SK-MEL-5 (cell line): ENCODE results near the gene AKAP1. TPM values are rescaled to one million over a fixed set of nuclear protein-coding genes. Genes with fewer than 3 reads are reported as not detected.
A peak's percentile ranks its signal among the peaks of the same experiment; 100 is the strongest.
"Not testable (repeated sequence)": the region's sequence is repeated elsewhere in the genome, so short reads cannot be mapped to it uniquely, and the experiment has no call there.

Experiments
- DNase-seq: peaks from one replicate; pipeline ENCODE4 v3.0.0-alpha.2; 2016; ENCODE audit warnings: low read depth, low spot score
- in situ Hi-C: cut with HindIII; loops from 2 replicates; pipeline ENCODE4 v1.10.0; 2016; ENCODE audit warnings: low sequenced_read_pairs, high pct_unique_total_duplicates, low pct_unique_long_range_greater_than_20kb
- total RNA-seq: library from RNA; depleted of rRNA; stranded (reverse); fragments of >200 nt; shearing (Covaris generic); gene quantifications from 2 replicates; pipeline ENCODE4 v1.2.3, GENCODE V29; 2014

AKAP1 gene
- total RNA-seq, 1 experiment from 2014 or later, result 35.1 TPM

DNA sequence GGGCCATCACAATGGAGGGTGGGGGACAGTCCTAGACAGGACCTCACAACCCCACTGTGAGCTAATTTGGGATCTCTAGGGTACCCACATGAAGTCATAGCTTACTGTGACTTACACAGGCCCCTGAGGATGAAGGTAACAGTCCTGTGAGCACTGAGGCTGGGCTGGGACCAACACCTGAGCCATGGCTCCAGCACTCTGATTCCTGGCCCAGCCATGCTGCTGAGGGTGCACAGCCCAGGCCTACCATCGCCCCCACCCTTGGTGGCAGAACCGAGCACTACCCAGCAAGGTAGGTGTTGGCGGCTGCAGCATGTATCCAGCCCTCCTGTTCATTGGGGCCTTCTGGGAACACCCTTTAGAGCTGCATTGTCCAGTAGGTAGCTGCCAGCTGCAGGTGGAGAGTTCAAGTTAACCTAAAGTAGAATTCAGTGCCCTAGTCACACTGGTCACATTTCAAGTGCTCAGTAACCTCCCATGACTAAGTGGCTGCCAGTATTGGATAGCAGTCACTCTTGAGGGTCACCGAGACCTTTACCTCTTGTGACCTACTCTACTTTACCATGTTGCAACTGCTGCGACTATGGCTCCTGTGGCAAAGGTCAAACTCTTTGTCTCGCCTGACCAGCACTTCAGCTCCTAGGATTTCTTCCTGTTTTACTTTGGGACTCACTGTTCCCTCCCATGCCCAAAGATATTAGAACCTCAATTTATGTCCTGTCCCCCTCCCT lies 11.6 kb downstream of the AKAP1 start:
- DNase-seq, result no peak
- in situ Hi-C loops, result no loop called here

DNA sequence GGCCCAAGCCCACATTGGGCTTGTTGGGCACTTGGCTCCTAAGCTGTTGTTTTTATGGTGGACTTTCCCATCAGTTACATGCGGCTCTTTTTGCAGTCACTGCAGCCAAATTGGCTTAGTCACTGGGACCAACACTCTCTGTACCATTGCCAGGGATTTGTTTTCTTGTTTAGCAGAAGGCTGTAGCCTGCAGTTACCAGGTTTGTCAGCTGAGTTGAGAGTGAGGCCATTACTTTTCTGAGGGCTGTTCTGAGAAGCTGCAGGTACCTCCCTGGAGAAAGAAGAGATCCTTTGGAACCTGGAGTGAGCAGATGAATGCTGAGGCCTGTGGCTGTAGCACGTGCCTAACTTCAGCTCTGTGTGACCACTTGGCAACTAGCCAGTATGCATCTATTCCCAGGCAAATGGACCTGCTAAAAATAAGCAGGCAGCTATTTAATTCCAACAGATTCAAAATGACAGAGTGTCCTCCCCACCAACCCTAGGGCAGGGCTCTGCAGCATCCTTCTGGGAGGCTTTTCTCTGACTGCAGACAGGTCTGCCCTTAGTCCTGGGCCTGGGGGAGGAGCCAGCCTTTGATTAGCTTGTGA lies 12.9 kb downstream of the AKAP1 start:
- peak; percentile 43 for DNase-seq
- in situ Hi-C loops, result no loop called here

DNA sequence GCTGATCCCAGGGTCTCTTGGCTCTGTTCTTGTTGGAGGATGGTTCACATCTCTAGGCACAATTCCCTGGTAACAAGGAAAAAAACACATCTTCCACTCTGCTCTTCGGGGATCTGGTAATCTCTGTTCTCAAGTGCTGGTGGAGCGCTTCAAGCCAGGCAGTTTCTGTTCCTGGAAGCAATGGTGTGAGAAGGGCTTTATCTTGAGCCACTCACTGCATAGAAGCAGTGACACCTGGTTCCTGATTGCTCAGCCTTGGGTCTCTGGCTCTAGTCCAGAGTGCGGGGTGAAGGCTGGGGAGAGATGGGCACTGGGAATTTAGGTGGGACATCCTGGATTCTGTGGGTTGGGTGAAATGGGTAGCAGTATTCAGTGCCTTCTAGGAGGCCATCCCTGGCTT lies 14.1 kb downstream of the AKAP1 start:
- DNase-seq, result no peak
- in situ Hi-C loops, result no loop called here

GRCh38 chr17:57102122-57102521 lies 17.1 kb downstream of the AKAP1 start:
- in situ Hi-C loops, result no loop called here
- no peak for DNase-seq

- DNase-seq, in situ Hi-C loops: not testable (repeated sequence)
Measured at GRCh38 chr17:57102660-57103059, 17.6 kb downstream of the AKAP1 start.

DNA sequence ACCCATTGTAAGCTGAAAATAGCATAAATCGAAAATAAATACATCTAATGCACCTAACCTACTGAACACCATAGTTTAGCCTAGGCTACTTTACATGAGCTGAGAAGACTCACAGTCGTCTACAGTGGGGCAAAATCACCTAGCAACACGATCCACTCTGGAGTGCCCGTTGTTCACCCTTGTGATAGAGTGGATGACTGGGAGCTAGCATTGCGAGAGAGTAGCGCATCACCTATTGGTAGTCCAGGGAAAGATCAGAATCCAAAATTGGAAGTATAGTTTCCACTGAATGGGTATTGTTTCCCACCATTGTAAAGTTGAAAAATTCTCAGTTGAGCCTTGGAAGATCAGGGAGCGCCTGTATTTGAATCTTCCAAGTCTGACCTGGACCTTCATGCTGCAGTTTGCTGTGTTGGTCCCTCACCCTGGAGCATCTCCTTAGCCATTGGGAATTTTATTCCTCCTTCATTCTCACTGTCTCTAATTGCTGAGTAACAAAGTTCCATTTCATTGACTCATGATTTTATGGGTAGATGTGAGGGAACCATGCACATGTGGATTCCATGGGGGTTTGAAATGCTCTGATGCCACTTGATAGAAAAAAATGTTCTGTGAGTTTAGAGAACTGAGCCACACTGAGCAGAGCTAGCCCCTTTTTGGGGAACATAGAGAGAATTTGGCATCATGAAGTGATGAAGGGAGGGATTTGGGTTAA lies 19.6 kb downstream of the AKAP1 start:
- in situ Hi-C loops, result no loop called here
- no peak for DNase-seq

DNA sequence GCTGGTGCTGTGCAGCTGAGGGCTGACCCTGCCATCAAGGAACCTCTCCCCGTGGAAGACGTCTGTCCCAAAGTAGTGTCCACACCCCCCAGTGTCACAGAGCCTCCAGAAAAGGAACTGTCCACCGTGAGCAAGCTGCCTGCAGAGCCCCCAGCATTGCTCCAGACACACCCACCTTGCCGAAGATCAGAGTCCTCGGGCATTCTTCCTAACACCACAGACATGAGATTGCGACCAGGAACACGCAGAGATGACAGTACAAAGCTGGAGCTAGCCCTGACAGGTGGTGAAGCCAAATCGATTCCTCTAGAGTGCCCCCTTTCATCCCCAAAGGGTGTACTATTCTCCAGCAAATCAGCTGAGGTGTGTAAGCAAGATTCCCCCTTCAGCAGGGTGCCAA lies 20.5 kb downstream of the AKAP1 start:
- in situ Hi-C loops, result no loop called here
- DNase-seq, result no peak

- in situ Hi-C loops, result no loop called here
- DNase-seq, result peak; percentile 58
Measured at GRCh38 chr17:57106107-57106835, 21.2 kb downstream of the AKAP1 start.

DNA sequence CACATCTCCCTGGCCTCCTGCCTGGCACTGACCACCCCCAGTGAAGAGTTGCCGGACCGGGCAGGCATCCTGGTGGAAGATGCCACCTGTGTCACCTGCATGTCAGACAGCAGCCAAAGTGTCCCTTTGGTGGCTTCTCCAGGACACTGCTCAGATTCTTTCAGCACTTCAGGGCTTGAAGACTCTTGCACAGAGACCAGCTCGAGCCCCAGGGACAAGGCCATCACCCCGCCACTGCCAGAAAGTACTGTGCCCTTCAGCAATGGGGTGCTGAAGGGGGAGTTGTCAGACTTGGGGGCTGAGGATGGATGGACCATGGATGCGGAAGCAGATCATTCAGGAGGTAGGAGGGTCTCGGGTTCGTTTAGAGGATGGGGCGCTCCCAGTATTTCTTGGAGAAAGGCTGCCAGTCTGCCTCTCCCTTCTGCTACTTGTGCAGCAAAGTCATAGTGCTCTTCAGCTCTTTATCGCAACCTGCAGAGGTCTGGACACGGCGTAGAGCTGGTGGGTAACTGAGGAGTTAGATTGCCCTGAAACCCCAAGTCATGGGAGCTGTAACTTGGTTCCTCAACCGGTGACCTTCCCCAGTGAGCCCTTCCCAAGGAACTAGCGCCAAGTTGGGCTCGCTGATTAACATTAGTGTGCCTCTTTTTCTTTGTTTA lies 21.9 kb downstream of the AKAP1 start:
- in situ Hi-C loops, result no loop called here
- DNase-seq, result no peak

- in situ Hi-C loops, result no loop called here
- peak; percentile 75 for DNase-seq
Measured at GRCh38 chr17:57107498-57108101, 22.6 kb downstream of the AKAP1 start.

DNA sequence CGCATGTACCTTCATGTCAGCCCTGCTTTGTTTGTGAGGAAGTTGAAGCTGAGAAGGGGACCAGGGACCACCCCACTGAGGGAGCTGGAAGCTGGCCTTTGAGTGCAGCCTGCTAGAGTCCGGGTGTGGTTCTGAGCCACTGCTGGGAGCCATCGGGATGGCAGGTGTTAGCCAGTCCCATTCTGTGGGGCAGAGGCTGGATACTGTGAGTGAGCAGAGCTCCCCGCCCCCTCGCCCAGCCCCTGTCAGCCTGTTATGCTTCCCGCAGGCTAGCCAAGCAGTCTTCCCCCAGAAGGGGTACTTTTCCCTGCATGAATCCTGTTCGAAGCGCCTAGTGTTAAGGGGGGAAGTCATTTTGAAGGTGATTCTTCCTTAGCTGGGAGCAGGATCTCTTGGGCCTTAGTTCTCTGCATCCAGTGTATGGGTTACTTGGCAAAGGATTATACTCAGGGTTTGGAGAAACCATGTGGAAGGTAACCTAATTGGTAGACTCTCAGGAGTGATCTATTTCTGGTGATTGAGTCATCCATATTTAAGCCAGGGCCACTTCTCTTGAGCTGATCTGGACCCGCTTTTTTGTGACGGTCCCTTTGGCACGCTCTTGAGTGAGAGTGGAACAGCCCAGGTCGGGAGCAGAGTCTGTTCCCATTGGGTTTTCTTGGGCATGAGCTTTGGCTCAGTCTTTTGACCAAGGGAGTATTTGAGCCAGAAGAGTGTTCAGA lies 23.8 kb downstream of the AKAP1 start:
- no peak for DNase-seq
- in situ Hi-C loops, result no loop called here

DNA sequence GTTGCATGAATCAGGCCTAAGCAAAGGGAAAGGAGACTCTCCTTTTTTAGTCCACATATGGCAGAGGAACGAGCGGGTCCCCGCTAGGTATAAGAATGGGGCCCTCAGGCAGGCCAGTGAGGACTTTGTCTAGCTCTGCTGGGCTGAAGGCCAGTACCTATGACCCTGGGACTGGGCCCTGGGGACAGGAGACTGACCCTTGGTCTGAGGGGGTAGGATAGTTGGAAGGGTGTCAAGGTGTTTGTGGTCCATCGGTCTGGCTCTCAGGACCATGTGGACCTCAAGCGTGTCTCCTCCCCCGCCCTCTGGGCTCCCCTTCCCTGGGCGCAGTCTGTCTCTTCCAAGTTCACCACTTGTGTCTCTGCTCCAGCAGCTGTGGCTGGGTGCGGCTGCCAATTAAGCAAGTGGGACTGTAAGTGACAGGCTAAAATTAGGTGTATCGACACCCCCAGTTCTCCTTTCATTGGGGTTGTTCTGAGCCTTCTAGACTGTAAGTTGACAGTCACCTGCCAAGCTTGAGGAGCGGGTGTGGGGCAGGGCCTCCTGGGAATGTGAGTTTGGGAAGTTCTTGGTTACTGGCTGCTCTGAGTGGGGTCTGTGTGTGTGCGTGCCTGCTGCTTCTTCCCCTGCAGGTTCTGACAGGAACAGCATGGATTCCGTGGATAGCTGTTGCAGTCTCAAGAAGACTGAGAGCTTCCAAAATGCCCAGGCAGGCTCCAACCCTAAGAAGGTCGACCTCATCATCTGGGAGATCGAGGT lies 24.5 kb downstream of the AKAP1 start:
- peak; percentile 25 for DNase-seq
- in situ Hi-C loops, result no loop called here

DNA sequence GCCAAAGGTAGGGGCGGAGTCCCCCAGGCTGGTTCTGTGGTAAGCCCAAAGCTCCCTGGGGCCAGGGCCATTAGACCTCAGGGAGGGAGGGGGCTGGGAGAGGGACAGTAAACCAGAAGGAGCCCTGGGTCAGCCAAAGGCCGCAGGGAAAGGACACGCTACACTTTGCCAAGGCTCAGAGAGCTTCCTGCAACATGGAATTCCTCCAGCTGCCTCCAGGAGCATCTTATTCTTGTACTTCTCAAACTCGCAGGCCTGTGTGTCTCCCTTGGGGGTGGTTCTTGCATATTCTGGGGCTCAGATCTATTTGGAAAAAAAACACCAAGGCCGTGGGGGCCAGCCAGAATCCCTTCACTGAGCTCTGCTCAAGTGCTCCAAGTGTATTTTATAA lies 25.1 kb downstream of the AKAP1 start:
- no peak for DNase-seq
- in situ Hi-C loops, result no loop called here

GRCh38 chr17:57110579-57111325 lies 25.7 kb downstream of the AKAP1 start:
- no peak for DNase-seq
- in situ Hi-C loops, result no loop called here

DNA sequence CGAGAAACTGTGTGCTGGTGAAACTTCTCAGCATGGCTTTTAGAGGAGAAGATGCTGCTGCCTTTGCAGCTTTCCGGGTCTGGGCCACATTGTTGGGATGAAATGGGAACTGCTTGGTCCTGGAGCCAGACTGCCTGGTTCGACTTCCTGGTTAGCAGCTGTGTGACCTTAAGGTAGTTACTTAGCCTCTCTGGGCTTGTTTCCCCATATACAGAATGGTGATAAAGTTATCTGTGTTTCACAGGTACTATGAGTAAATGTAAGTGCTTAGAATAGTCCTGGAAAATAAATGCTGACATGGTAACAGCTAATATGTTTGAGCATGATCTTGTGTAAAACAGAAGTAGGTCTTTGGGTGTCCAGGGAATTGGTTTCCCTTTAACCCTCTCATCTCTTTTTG lies 26.3 kb downstream of the AKAP1 start:
- in situ Hi-C loops, result no loop called here
- DNase-seq, result no peak

DNA sequence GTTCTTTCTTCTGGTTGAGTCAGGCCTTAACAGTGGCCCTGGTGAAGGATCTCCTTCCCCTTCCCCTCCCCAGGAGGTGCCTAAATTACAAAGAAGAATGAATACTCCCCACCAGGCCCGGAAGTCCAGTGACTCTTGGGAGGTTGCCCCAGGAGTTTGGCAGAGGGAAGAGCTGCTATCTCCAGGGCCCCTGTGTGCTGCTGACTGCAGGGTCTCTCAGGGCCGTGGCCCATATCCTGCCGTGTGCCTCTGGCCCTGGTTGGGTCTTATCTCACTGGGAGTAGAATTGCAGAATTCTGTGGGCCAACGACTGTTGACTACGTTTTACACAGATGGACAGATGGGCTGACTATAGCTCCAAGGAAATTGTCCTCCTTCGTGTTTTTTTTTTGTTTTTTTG lies 28.0 kb downstream of the AKAP1 start:
- in situ Hi-C loops, result no loop called here
- no peak for DNase-seq
